HG02623 (cell line): ENCODE results near the gene TTF2.
A peak's percentile ranks its signal among the peaks of the same experiment; 100 is the strongest.
"Not testable (repeated sequence)": the region's sequence is repeated elsewhere in the genome, so short reads cannot be mapped to it uniquely, and the experiment has no call there.

ENCODE experiments used
- ATAC-seq: cut with Tn5 transposase; IDR thresholded peaks from one replicate; pipeline ENCODE4 v1.9.1; 2021; ENCODE audit warnings: moderate library complexity; ENCODE audit not compliant: unreplicated experiment

TTF2 gene

GRCh38 chr1:117092594-117092993 lies 32.5 kb downstream of the TTF2 start:
- ATAC-seq = no peak

GRCh38 chr1:117093091-117093534 lies 33.0 kb downstream of the TTF2 start:
- ATAC-seq = no peak

DNA sequence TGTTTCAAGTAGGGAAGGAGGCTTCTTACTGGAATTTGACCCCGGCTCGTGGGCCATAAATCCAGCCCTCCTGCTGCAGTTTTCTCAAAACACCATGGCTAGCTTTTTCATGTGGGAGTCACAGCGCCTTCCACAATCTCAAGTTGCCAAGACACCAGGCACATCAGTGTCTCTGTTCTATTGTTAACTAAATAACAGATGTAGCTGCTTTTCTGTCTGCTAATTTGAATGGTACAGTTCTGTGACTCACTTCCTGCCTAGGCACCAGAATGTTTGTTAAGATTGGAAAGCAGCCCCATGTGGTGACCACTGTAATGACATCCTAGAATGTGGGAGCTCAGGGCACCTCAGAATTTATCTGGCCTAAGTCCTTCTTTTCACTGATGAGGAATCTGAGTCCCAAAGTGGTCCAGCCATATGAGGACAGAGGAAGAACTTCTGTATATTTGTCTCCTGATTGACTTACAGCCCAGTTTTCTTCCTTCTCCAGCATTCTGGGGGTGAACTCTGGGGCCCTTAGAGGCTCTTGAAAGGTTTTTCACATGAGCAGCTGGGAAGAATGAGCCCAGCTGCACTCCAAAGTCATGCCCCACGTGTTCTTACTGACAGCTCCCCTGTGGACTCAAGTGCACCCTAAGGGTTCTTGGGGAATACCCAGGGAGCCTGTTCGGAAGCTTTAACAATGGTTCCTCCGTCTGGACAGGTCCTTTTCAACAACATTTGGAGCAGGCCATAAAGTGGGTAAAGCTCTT lies 33.9 kb downstream of the TTF2 start:
- ATAC-seq = peak; percentile 70

DNA sequence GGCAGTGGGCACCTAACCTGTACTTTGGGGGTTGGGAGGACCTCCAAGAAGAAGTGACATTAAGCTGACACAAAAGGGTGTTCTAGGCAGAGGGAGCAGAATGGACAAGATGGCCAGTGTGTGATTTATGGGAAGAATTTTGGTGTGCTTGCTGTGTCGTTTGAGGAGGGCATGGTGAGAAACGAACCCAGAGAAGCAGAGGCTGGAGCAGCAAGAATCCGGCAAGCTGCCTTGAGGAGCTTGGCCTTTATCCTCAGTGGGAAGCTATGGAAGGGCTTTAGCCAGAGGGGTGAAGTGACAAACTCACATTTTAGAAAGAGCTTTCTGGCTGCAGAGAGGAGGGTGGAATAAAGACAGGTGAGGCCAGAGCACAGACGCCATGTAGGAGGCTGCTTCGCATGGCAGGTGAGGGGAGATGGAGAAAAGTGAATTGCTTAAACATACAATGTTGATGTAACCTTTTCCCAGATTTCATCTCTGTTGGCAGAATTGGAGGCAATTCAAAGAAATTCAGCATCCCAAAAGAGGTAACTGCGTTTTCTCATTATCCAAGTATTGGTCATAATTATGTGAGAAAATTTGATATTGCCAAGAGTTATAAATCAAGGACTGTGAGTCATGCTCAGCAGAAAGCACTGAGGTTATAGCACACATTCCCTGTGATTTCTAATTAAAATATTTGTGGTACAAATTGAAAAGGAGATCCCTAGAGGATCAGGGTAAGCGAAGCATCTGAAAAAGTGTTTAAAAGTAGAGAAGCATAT lies 34.9 kb downstream of the TTF2 start:
- no peak for ATAC-seq

GRCh38 chr1:117096951-117097408 lies 36.9 kb downstream of the TTF2 start:
- no peak for ATAC-seq

GRCh38 chr1:117097443-117097842 lies 37.3 kb downstream of the TTF2 start:
- no peak for ATAC-seq

GRCh38 chr1:117098287-117098890 lies 38.3 kb downstream of the TTF2 start:
- no peak for ATAC-seq

- no peak for ATAC-seq
These were observed 41.2 kb downstream of the TTF2 start for GRCh38 chr1:117101334-117101733.

- ATAC-seq = not testable (repeated sequence)
These were observed 41.7 kb downstream of the TTF2 start for GRCh38 chr1:117101858-117102257.

DNA sequence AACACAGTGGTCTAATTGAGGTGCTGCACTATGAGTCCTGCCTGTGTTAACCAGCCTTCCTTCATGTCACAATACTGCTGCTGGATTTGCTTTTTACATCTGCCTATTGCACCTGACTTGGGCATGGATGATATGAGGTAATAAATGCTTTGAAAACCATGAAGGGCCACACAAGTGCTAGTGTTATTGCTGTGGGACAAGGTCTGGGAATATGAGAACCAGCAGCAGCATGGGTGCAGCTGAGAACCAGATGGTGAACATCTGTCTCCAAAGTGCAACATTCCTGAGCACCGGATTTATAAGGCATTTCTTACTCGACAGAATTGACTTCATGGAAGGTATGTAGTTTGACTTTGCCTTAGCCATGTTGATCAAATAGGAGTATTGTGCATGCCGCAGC lies 44.9 kb downstream of the TTF2 start:
- no peak for ATAC-seq

DNA sequence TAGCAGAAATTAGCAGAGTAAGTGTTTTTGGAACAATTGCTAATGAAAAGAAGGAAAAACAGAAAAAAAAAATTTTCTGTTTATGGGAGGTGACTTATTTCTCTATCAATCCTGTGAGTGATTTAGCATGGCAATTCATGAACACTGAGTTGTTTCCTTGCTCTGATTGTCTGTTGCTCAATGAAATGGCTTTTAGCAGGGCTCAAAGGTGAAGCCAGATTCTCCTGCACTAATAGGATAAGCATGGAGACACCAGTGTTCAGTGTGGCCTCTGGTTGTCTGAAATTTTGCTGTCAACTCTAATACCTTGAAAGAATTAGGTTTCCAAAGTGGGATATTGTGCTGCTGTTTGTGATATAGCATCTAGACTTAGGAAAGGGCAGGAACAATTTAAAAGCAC lies 45.6 kb downstream of the TTF2 start:
- no peak for ATAC-seq

GRCh38 chr1:117106478-117106877 lies 46.4 kb downstream of the TTF2 start:
- no peak for ATAC-seq

- no peak for ATAC-seq
These were observed 47.2 kb downstream of the TTF2 start for GRCh38 chr1:117107364-117107763.

GRCh38 chr1:117110774-117111173 lies 50.6 kb downstream of the TTF2 start:
- no peak for ATAC-seq

- ATAC-seq = no peak
These were observed 52.1 kb downstream of the TTF2 start for GRCh38 chr1:117112047-117112717.

DNA sequence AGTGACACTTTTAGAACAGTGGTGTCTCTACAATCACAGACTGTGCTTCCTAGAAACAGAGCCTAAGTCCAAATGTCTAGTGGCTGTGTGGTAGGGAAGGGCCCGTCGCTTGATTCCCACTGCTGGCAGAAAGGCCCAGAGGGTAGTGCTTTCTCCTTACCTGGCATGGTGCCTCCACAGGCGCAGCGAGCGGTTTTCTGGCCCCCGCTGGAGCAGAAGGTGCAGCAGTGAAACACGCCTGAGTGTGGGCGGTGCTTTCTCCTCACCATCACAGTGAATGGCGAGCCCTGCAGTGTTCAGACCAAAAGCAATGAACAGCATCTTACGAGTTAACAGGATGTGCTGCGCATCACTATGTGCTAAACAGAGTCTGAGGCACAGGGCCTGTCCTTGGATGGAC lies 53.1 kb downstream of the TTF2 start:
- ATAC-seq = no peak

DNA sequence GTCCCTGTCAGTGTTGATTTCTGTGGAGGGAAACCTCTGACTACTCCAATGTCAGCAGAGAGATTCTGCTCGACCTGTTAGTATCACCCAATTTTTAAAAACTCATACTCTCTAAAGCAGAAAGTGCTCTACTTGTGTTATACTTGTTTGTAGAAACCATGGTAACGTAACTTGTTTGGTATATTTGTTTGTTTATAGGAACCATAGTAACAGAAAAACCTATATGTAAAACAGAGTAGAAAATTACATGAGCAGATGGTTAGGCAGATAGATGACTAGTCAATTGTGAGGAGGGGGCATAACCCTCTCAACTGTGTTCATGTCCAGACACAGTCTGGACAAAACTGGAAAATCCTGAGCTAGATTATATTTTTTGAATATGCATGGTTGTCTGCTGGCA lies 54.8 kb downstream of the TTF2 start:
- no peak for ATAC-seq

- ATAC-seq = no peak
These were observed 56.1 kb downstream of the TTF2 start for GRCh38 chr1:117116090-117116783.

DNA sequence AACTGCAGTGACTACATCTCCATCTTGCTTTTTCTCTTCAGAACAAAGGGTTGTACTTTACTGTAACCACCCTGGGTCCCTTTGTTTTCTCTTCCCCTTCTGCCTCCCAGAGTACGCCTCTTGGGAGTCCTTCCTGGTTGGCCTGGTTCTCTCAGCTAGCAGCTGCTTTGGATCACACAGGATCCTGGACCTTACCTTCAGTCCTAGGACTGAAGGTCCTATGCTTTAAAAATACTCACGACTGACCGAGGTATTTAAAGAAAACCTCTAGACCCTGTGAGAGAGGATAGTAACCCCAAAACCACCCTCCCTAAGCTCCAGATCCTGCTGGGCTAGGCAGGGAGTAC lies 56.6 kb downstream of the TTF2 start:
- no peak for ATAC-seq

- ATAC-seq = no peak
These were observed 57.6 kb downstream of the TTF2 start for GRCh38 chr1:117117697-117118096.

- ATAC-seq = no peak
These were observed 58.0 kb downstream of the TTF2 start for GRCh38 chr1:117118137-117118536.
